ENCODE measurements around the gene ATF6B. TPM values are rescaled to one million over a fixed set of nuclear protein-coding genes. Genes with fewer than 3 reads are reported as not detected.
A peak's percentile ranks its signal among the peaks of the same experiment; 100 is the strongest.

The ATF6B gene
- total RNA-seq, 2 experiments from 2014 or later = 142 to 147 TPM

- Mint-ChIP-seq H3K9me3 (no peaks in the 10 kb centered on the region), H3K36me3 (ENCODE audit: low read depth) (peaks cover 35% of the 10 kb centered on the region), H3K27me3 (no peaks in the 10 kb centered on the region), H3K4me3 (no peak overlapping the region), H3K4me1 (peaks cover 5% of the 10 kb centered on the region), H3K27ac (no peak overlapping the region)
- ChIA-PET CTCF (interaction anchor here (0.5 kb wide), 1 partner anchor 87 kb away, joined by 3 read pairs; no protein-coding TSS in a partner anchor), POLR2A (no interaction called here)
- no peak for DNase-seq
These were observed 39.8 kb upstream of the ATF6B start for GRCh38 chr6:32167761-32168262.

- Mint-ChIP-seq H3K27ac (no peak overlapping the region), H3K27me3 (no peaks in the 10 kb centered on the region), H3K4me1 (peaks cover 2% of the 10 kb centered on the region), H3K9me3 (no peaks in the 10 kb centered on the region), H3K4me3 (no peak overlapping the region), H3K36me3 (ENCODE audit: low read depth) (peaks cover 35% of the 10 kb centered on the region)
- ChIA-PET CTCF (interaction anchor here (0.5 kb wide), 1 partner anchor 88 kb away, joined by 3 read pairs; no protein-coding TSS in a partner anchor), POLR2A (no interaction called here)
- no peak for DNase-seq
These were observed 39.2 kb upstream of the ATF6B start for GRCh38 chr6:32167154-32167760.

- H3K27me3 Mint-ChIP-seq = no peaks in the 10 kb centered on the region
- no peak overlapping the region for H3K4me3 Mint-ChIP-seq
- POLR2A ChIA-PET = no interaction called here
These were observed 38.5 kb upstream of the ATF6B start for GRCh38 chr6:32166411-32167061.

GRCh38 chr6:32164295-32164694 is 36.2 kb upstream of the ATF6B start, which contains the start of gene EGFL8:
Gene EGFL8 (plus strand): TSS chr6:32164595. CDS start chr6:32166166, 1,571 bp downstream.
- Mint-ChIP-seq H3K9me3 (no peaks in the 10 kb centered on the region), H3K4me3 (no peak within 1 kb of the TSS), H3K27me3 (no peaks in the 10 kb centered on the region), H3K36me3 (ENCODE audit: low read depth) (peaks cover 16% of the 10 kb centered on the region), H3K27ac (no peak within 1 kb of the TSS), H3K4me1 (no peaks in the 10 kb centered on the region)
- DNase-seq = no peak
- POLR2A ChIA-PET = interaction anchor here (1.3 kb wide), 1 partner anchor 13 kb away, joined by 3 read pairs; no protein-coding TSS in a partner anchor
- CTCF ChIA-PET = no interaction called here

More at GRCh38 chr6:32166411-32167061, 38.5 kb upstream of the ATF6B start:
- no peak for DNase-seq
- Mint-ChIP-seq H3K27ac (no peak overlapping the region), H3K36me3 (ENCODE audit: low read depth) (peaks cover 35% of the 10 kb centered on the region), H3K9me3 (no peaks in the 10 kb centered on the region), H3K4me1 (peaks cover 2% of the 10 kb centered on the region)
- CTCF ChIA-PET = no interaction called here

- H3K4me3 Mint-ChIP-seq = no peak overlapping the region
- no peaks in the 10 kb centered on the region for H3K27me3 Mint-ChIP-seq
- H3K27ac Mint-ChIP-seq = no peak overlapping the region
- H3K4me1 Mint-ChIP-seq = no peaks in the 10 kb centered on the region
- no peaks in the 10 kb centered on the region for H3K9me3 Mint-ChIP-seq
- POLR2A ChIA-PET = no interaction called here
- peaks cover 13% of the 10 kb centered on the region for H3K36me3 Mint-ChIP-seq (ENCODE audit: low read depth)
- DNase-seq = no peak
- CTCF ChIA-PET = no interaction called here
These were observed 35.7 kb upstream of the ATF6B start for GRCh38 chr6:32163559-32164258.

- H3K27ac Mint-ChIP-seq = no peak overlapping the region
- H3K9me3 Mint-ChIP-seq = no peaks in the 10 kb centered on the region
- POLR2A ChIA-PET = no interaction called here
- CTCF ChIA-PET = interaction anchor here (1.0 to 1.6 kb wide), 2 partner anchors 39 to 70 kb away, joined by 3 read pairs; no protein-coding TSS in a partner anchor
- H3K4me1 Mint-ChIP-seq = peaks cover 24% of the 10 kb centered on the region
- peaks cover 7% of the 10 kb centered on the region for H3K27me3 Mint-ChIP-seq
- DNase-seq = no peak
- H3K4me3 Mint-ChIP-seq = no peak overlapping the region
- peaks cover 6% of the 10 kb centered on the region for H3K36me3 Mint-ChIP-seq (ENCODE audit: low read depth)
These were observed 30.0 kb upstream of the ATF6B start for GRCh38 chr6:32158052-32158451.

GRCh38 chr6:32156891-32157290 is 28.8 kb upstream of the ATF6B start:
- H3K36me3 Mint-ChIP-seq (ENCODE audit: low read depth) = peaks cover 6% of the 10 kb centered on the region

GRCh38 chr6:32154514-32155161 is 26.6 kb upstream of the ATF6B start:
- Mint-ChIP-seq H3K4me1 (peaks cover 24% of the 10 kb centered on the region), H3K27me3 (peaks cover 32% of the 10 kb centered on the region), H3K4me3 (peak overlapping the region; percentile 91), H3K27ac (peak overlapping the region; percentile 58), H3K36me3 (ENCODE audit: low read depth) (peaks cover 6% of the 10 kb centered on the region), H3K9me3 (no peaks in the 10 kb centered on the region)
- ChIA-PET CTCF (interaction anchor here (0.6 to 1.1 kb wide), 4 partner anchors 23 to 684 kb away, joined by 3 to 6 read pairs (median 4); partner anchors contain the start of gene TAP2), POLR2A (interaction anchor here (1.1 kb wide), 3 partner anchors 25 to 36 kb away, joined by 3 to 6 read pairs (median 5); partner anchors contain the start of genes ATF6B and FKBPL)
- DNase-seq = peak; percentile 71

More at GRCh38 chr6:32156891-32157290, 28.8 kb upstream of the ATF6B start:
- ChIA-PET POLR2A (interaction anchor here (0.6 kb wide), 1 partner anchor 40 kb away, joined by 3 read pairs; no protein-coding TSS in a partner anchor), CTCF (interaction anchor here (1.6 kb wide), 1 partner anchor 38 kb away, joined by 3 read pairs; no protein-coding TSS in a partner anchor)
- Mint-ChIP-seq H3K27ac (no peak overlapping the region), H3K4me3 (no peak overlapping the region), H3K27me3 (peaks cover 18% of the 10 kb centered on the region), H3K9me3 (no peaks in the 10 kb centered on the region), H3K4me1 (peaks cover 24% of the 10 kb centered on the region)
- no peak for DNase-seq

GRCh38 chr6:32153564-32154513 is 25.8 kb upstream of the ATF6B start, which contains the start of gene PPT2:
Gene PPT2 (plus strand): TSS chr6:32154141. CDS start chr6:32154595, 454 bp downstream.
- Mint-ChIP-seq H3K27me3 (peaks cover 36% of the 10 kb centered on the region), H3K9me3 (no peaks in the 10 kb centered on the region), H3K4me1 (peaks cover 26% of the 10 kb centered on the region), H3K27ac (peak within 1 kb of the TSS; percentile 58), H3K4me3 (peak within 1 kb of the TSS; percentile 91), H3K36me3 (ENCODE audit: low read depth) (peaks cover 6% of the 10 kb centered on the region)
- CTCF ChIA-PET = interaction anchor here (1.0 to 1.3 kb wide), 3 partner anchors 35 to 685 kb away, joined by 4 to 6 read pairs (median 4); partner anchors contain the start of gene TAP2
- peak; percentile 72 for DNase-seq
- POLR2A ChIA-PET = interaction anchor here (0.9 to 1.1 kb wide), 4 partner anchors 24 to 42 kb away, joined by 3 to 6 read pairs (median 4); partner anchors contain the start of genes ATF6B and FKBPL

- CTCF ChIA-PET = interaction anchor here (0.6 to 1.3 kb wide), 2 partner anchors 14 to 42 kb away, joined by 3 to 4 read pairs; no protein-coding TSS in a partner anchor
- POLR2A ChIA-PET = interaction anchor here (0.9 kb wide), 1 partner anchor 43 kb away, joined by 4 read pairs; no protein-coding TSS in a partner anchor
- peaks cover 35% of the 10 kb centered on the region for H3K4me1 Mint-ChIP-seq
- H3K27me3 Mint-ChIP-seq = peaks cover 45% of the 10 kb centered on the region
- H3K9me3 Mint-ChIP-seq = no peaks in the 10 kb centered on the region
- peak overlapping the region; percentile 55 for H3K4me3 Mint-ChIP-seq
- peaks cover 9% of the 10 kb centered on the region for H3K36me3 Mint-ChIP-seq (ENCODE audit: low read depth)
- H3K27ac Mint-ChIP-seq = no peak overlapping the region
- no peak for DNase-seq
These were observed 24.9 kb upstream of the ATF6B start for GRCh38 chr6:32152769-32153563.
